Dermis microvascular lymphatic vessel endothelial cell (primary cell): ENCODE data around the gene FCRL3. TPM values are rescaled to one million over a fixed set of nuclear protein-coding genes. Genes with fewer than 3 reads are reported as not detected.

Experiments used
- DNase-seq, 2 donors: peaks; one replicate each; pipeline versions ENCODE4 v3.0.0 to v3.0.0-alpha.2; 2010; ENCODE audit warnings: low read depth in 2 of 2
- total RNA-seq: library from RNA; depleted of rRNA; stranded (reverse); fragments of >200 nt; gene quantifications from 2 replicates; pipeline ENCODE4 v1.2.1, GENCODE V29; 2014

FCRL3 gene
- total RNA-seq, 1 donor from 2014 or later: not detected

DNA sequence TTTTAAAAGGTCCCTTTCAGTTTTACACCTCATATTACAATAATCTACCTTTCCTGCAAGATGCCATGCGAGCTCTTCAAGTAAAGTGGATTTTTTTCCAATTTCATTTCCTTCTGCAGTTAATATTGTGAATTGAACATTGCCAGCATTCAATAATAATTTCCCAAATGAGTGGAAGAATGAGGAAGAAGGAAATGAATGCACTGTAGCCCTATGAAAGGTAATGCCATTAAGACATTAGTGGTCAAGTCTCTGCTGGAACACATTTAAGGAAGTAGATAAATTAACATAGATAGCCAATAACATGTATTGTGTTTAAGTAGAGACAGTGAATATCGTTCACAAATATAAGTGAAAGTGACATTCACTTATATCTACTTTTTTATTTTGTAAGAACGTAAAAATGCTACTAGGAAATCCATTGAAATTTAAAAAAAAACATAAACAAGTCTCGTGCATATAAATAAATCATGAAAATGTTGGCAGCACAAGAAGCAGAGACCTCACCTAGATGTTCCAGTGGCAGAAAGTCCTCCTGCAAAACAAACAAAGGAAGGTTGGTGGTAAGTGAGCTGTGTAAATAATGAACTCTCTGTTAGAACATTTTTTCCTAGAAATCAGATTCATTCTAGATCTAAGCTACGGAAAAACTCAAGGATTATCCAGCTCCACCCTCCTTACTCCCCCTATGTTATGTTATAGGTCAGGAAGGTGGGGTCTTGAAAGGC lies 17.7 kb downstream of the FCRL3 start:
- DNase-seq: no peak

DNA sequence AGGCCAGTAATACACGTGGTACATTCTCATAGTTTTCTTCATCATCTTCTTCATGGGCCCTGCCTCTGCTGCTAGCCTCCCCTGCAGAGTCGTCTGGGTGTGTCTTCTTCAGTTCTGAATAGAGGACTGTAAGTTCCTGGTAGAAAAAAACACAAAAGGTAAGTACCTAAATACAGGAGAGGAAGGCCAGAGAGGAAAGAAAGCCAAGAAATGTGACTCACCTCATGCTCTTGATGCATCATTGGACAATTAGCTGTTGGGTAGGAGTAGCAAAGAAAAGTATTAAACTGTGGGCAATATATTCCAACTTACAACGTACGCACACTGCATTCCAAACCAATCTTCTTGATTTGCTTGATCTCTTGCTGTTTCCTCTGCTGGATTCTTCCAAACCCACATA lies 21.8 kb downstream of the FCRL3 start:
- no peak for DNase-seq

DNA sequence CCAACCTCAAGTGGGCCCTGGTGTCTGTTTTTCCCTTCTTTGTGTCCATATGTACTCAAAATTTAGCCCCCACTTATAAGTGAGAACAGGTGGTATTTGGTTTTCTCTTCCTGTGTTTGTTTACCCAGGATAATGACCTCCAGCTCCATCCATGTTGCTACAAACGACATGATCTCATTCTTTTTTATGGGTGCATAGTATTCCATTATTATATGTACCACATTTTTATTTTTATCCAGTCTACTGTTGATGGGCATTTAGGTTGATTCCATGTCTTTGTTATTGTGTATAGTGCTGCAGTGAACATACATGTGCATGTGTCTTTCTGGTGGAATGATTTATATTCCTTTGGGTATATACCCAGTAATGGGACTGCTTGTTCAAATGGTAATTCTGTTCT lies 27.6 kb downstream of the FCRL3 start:
- no peak for DNase-seq

- no peak for DNase-seq
These were observed 28.7 kb downstream of the FCRL3 start for GRCh38 chr1:157671895-157672294.

DNA sequence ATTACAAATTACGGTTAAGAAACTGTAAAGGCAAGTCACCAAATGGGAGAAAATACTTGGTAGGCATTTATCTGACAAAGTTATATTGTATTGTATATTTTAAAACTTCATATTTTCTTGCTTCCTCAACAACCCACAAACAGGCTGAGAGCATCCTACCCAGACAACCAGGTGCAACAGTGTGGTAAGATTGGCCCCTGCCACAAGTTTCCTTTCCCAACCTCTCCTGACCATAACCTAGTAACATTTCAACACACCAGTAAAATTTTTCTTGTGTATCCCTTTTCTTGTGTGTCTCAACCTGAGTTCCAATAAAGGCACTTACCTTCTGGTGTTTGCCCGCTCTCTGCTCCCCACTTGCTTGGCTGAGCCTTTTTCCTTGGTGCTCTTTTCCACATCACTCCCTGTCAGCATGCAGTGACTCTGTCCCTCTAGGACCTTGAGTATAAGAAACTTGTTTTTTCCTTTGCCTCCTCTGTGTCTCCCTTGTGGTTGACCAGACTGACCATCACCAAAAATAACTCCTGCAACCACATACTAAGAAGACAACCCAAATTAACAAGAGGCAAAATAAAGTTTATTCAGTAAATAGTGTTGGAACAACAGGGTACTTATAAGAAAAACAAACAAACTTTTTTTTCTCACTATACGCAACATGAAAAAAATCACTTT lies 40.9 kb downstream of the FCRL3 start:
- DNase-seq: no peak

- DNase-seq: no peak
These were observed 42.0 kb downstream of the FCRL3 start for GRCh38 chr1:157658571-157658970.

GRCh38 chr1:157653494-157653873 lies 47.1 kb downstream of the FCRL3 start:
- DNase-seq: no peak

DNA sequence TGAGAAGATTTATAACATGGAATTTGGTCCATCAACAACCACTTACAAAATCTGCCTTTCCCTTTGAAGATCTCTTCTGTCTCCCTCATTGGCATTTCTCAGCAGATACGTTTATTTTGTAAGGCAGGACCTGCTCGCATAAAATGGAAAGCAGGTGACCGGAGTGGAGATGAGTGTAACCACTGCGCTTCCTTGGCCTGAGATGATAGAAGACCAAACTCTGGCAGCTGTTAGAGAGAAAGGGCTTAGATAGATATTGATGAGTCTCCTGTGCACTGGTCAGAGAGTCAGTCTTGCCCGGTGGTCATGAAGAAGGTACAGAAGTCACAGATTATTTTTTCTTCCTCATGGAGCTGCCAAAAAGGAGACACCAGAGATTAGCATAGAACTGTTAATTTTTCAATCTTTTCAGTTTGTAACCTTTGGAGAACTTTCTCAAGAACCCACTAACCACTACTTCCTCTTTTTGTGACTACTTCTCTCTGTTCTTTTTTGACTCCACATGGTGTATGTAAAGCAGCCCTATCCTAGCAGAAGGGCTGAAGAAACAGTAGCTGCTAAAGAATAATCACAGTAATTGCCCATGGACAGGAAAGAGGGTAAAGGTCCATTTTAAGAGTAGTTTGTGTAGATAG lies 47.6 kb downstream of the FCRL3 start:
- no peak for DNase-seq

DNA sequence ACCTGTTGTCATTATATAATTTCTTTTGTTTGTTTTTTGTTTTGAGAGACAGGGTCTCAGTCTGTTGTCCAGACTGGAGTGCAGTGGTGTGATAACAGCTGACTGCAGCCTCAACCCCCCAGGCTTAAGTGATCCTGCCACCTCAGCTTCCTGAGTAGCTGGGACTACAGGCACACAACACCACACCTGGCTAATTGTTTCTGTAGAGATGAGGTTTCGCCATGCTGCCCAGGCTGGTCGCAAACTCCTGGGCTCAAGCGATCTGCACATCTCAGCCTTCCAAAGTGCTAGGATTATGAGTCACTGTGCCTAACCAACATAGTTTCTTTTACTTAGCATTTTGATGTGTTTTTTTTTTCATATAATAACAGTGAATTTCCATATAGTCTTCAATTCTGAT lies 52.3 kb downstream of the FCRL3 start:
- DNase-seq: no peak

DNA sequence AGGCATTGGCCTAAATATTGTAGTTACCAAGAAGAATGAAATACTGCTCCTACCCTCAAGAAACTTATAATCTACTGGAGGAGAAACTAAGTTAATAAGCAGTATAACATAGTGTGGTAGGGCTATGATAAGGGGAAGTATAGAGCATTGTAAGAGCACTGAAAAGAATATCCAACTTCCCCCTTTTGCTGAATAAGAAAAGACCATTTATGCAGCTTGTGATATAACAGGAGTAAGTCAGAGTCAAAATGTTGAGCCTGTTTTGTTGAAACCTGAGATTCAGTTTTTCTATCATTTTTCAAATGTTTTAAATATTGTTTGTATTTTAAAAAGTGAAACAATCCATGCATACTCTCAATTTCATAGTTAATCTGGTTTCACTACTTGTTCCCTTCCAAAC lies 54.4 kb downstream of the FCRL3 start:
- no peak for DNase-seq

GRCh38 chr1:157641177-157641576 lies 59.4 kb downstream of the FCRL3 start:
- no peak for DNase-seq

- no peak for DNase-seq
These were observed 60.8 kb downstream of the FCRL3 start for GRCh38 chr1:157639800-157640199.

- no peak for DNase-seq
These were observed 71.8 kb downstream of the FCRL3 start for GRCh38 chr1:157628773-157629172.

Other genes with a start within 250 kb of the FCRL3 start
- gene FCRL5, start 148.3 kb downstream of the FCRL3 start, total RNA-seq: not detected in 2 replicates
- not detected in 2 replicates for gene FCRL4, start 102.7 kb downstream of the FCRL3 start, total RNA-seq
- not detected in 2 replicates for gene FCRL2, start 76.4 kb upstream of the FCRL3 start, total RNA-seq
- not detected in 2 replicates for gene FCRL1, start 119.4 kb upstream of the FCRL3 start, total RNA-seq
- not detected in 2 replicates for gene CD5L, start 141.0 kb upstream of the FCRL3 start, total RNA-seq